Trophoblast cell (in vitro differentiated cells and primary cell): ENCODE results near the gene TGIF1.

ENCODE experiments used
- DNase-seq, 2 donors: peaks; one replicate each; pipeline ENCODE4 v3.0.0-alpha.2; 2016
- H2AFZ ChIP-seq: 2 replicates; pipeline ENCODE4 v1.6.1; 2013; ENCODE audit warnings: low read length, moderate library complexity, mild to moderate bottlenecking; ENCODE audit not compliant: insufficient read depth, poor library complexity
- H2AK5ac ChIP-seq: 2 replicates; pipeline ENCODE4 v1.6.1; 2013; ENCODE audit warnings: mild to moderate bottlenecking, low read length
- H2BK120ac ChIP-seq: 2 replicates; pipeline ENCODE4 v1.6.1; 2013; ENCODE audit warnings: low read length, mild to moderate bottlenecking, moderate library complexity; ENCODE audit not compliant: insufficient read depth, poor library complexity
- H2BK12ac ChIP-seq: 2 replicates; pipeline ENCODE4 v1.6.1; 2013; ENCODE audit warnings: mild to moderate bottlenecking, low read length, moderate library complexity
- H2BK5ac ChIP-seq: 2 replicates; pipeline ENCODE4 v1.6.1; 2013; ENCODE audit warnings: low read length, low read depth, moderate library complexity, mild to moderate bottlenecking; ENCODE audit not compliant: poor library complexity
- H3K14ac ChIP-seq: 2 replicates; pipeline ENCODE4 v1.6.1; 2013; ENCODE audit warnings: mild to moderate bottlenecking, low read length
- H3K18ac ChIP-seq: 2 replicates; pipeline ENCODE4 v1.6.1; 2013; ENCODE audit warnings: mild to moderate bottlenecking, low read length
- H3K23ac ChIP-seq: 2 replicates; pipeline ENCODE4 v1.6.1; 2013; ENCODE audit warnings: low read length
- H3K27ac ChIP-seq: 2 replicates; pipeline ENCODE4 v1.5.1; 2013; ENCODE audit warnings: low read depth, mild to moderate bottlenecking, inconsistent platforms, low read length, moderate library complexity
- H3K27me3 ChIP-seq: 2 replicates; pipeline ENCODE4 v1.6.1; 2013; ENCODE audit warnings: inconsistent platforms, mild to moderate bottlenecking, low read length, moderate library complexity; ENCODE audit not compliant: insufficient read depth
- H3K36me3 ChIP-seq, 2 experiments: 1 replicate in 1 of 2; 2 replicates in 1 of 2; pipeline ENCODE4 v1.6.1; 2013; ENCODE audit warnings: low read length in 2 of 2, mild to moderate bottlenecking in 2 of 2, moderate library complexity in 1 of 2; ENCODE audit not compliant: insufficient read depth in 2 of 2, control insufficient read depth in 1 of 2
- H3K4ac ChIP-seq: 2 replicates; pipeline ENCODE4 v1.6.1; 2013; ENCODE audit warnings: low read depth, mild to moderate bottlenecking, low read length, moderate library complexity
- H3K4me1 ChIP-seq, 2 experiments: 1 replicate in 1 of 2; 2 replicates in 1 of 2; pipeline ENCODE4 v1.6.1; 2013; ENCODE audit warnings: low read length in 2 of 2, mild to moderate bottlenecking in 2 of 2, moderate library complexity in 1 of 2; ENCODE audit not compliant: insufficient read depth in 2 of 2, control insufficient read depth in 1 of 2
- H3K4me2 ChIP-seq: 2 replicates; pipeline ENCODE4 v1.6.1; 2013; ENCODE audit warnings: inconsistent platforms, mild to moderate bottlenecking, low read length, moderate library complexity
- H3K4me3 ChIP-seq: 2 replicates; pipeline ENCODE4 v1.5.1; 2013; ENCODE audit warnings: mild to moderate bottlenecking, low read depth, low read length, inconsistent platforms
- H3K79me1 ChIP-seq: one replicate; pipeline ENCODE4 v1.6.1; 2013; ENCODE audit warnings: low read length
- H3K79me2 ChIP-seq: 2 replicates; pipeline ENCODE4 v1.6.1; 2013; ENCODE audit warnings: low read length, mild to moderate bottlenecking; ENCODE audit not compliant: control insufficient read depth, insufficient read depth, poor library complexity
- H3K9ac ChIP-seq: 2 replicates; pipeline ENCODE4 v1.6.1; 2013; ENCODE audit warnings: mild to moderate bottlenecking, low read length
- H3K9me3 ChIP-seq: 2 replicates; pipeline ENCODE4 v1.6.1; 2013; ENCODE audit warnings: low read depth, mild to moderate bottlenecking, control low read depth, inconsistent platforms, low read length; ENCODE audit not compliant: insufficient read depth
- H4K12ac ChIP-seq: 2 replicates; pipeline ENCODE4 v1.6.1; 2013; ENCODE audit warnings: low read depth, mild to moderate bottlenecking, low read length, moderate library complexity
- H4K8ac ChIP-seq: 2 replicates; pipeline ENCODE4 v1.6.1; 2013; ENCODE audit warnings: low read depth, mild to moderate bottlenecking, low read length, moderate library complexity
- H4K91ac ChIP-seq: one replicate; pipeline ENCODE4 v1.6.1; 2013; ENCODE audit warnings: low read depth, mild to moderate bottlenecking, low read length, moderate library complexity
- whole genome bisulfite sequencing: extraction: QIAGEN DNeasy Blood & Tissue Kit; methylation state at CpG from one replicate; pipeline ENCODE4 v1.1.7; 2013; ENCODE audit warnings: missing lambda C conversion rate; ENCODE audit not compliant: insufficient read length, insufficient coverage; ENCODE audit errors: extremely low coverage; 5-methylcytosine and 5-hydroxymethylcytosine counted together

TGIF1 gene

DNA sequence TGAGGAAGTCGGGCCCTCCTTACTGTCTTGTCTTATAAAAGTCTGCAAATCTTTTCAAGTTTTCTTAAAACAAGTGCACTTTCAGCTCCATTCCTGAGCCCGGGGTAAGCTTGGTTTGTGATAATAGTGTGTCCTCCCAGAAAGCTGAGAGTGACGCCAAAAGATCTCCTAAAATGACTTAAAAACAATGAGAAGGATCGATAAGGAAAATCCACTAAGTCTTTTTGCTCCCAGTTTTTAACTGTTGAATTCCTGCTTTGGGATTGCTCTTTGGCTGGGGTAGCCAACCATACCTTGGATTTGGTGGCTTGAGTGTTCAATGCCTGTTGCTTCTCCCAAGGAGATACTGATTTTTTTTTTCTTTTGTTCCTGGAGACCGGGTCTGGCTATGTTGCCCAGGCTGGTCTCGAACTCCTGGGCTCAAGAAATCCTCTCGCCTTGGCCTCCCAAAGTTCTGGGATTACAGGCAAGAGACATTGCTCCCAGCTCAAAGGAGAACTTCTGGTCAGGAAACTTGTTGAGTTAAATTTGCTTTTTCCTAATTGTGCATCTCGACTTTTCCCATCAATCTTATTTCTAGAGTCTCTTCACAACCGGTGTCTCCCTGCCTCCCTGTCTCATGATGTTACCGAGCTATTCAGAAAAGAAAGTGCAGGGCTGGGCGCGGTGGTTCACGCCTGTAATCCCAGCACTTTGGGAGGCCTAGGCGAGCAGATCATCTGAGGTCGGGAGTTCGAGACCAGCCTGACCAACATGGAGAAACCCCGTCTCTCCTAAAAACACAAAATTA, 3.0 kb downstream of the TGIF1 start:
- Histone ChIP-seq H2BK120ac (peak overlapping the region; percentile 96), H3K27me3 (no peaks in the 10 kb centered on the region), H3K4ac (peak overlapping the region; percentile 100), H3K27ac (peak overlapping the region; percentile 94), H3K4me2 (peak overlapping the region; percentile 62), H3K79me2 (peaks cover 43% of the 10 kb centered on the region), H3K4me3 (peak overlapping the region; percentile 93), H3K36me3 (peaks cover 13 to 16% of the 10 kb centered on the region in 2 experiments), H2BK5ac (peak overlapping the region; percentile 99), H2AK5ac (peak overlapping the region; percentile 22), H4K91ac (peak overlapping the region; percentile 97), H2AFZ (no peak overlapping the region), H3K4me1 (peaks cover 0 to 7% of the 10 kb centered on the region in 2 experiments), H4K12ac (no peak overlapping the region), H3K23ac (no peak overlapping the region), H3K9me3 (no peaks in the 10 kb centered on the region), H4K8ac (peak overlapping the region; percentile 96), H2BK12ac (no peak overlapping the region), H3K9ac (peak overlapping the region; percentile 100), H3K18ac (peak overlapping the region; percentile 56), H3K79me1 (peaks cover 50% of the 10 kb centered on the region), H3K14ac (peak overlapping the region; percentile 100)
- WGBS = no CpG with 5 or more reads among the region's 17 CpGs
- DNase-seq = peak in 1 of 2 donors; percentile 21

DNA sequence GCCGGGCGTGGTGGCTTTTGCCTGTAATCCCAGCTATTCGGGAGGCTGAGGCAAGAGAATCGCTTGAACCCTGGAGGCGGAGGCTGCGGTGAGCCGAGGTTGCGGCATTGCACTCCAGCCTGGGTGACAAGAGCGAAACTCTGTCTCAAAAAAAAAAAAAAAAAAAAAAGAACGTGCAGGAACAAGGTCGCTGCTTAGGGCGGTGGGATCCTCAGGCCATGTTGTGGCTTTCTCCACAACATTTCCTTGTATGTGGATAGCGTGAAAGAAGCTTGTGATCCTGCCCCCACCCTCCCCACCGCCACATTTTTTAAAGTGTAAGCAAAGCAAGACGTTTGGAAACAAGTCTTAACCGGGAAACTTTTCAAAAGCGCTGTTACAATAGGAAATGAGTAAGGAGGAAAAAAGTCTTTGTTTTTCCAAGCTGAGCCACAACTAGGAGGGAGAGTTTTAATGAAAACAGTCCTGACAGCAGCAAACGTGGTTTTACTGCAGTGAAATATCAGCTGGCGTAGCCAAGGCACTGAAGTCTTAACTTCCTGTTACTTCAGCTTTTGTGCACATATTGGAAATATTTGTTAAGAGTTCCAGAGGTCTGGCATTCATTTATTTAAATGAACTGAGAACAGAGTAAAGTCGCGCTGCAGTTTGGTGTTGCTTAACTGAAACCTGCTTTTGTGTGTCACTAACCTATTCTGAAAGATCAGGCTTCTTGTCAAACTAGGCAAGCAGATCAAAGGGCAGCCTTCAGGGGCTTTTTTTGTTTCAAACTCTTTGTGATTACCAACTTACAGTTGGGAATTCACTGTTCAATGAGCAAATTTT, 3.8 kb downstream of the TGIF1 start:
- Histone ChIP-seq H2BK5ac (peak overlapping the region; percentile 99), H3K14ac (no peak overlapping the region), H2BK12ac (no peak overlapping the region), H3K9ac (no peak overlapping the region), H3K79me1 (peaks cover 45% of the 10 kb centered on the region), H3K18ac (peak overlapping the region; percentile 56), H3K9me3 (no peaks in the 10 kb centered on the region), H2AK5ac (no peak overlapping the region), H2AFZ (no peak overlapping the region), H3K36me3 (peaks cover 17 to 19% of the 10 kb centered on the region in 2 experiments), H3K4me1 (peaks cover 0 to 7% of the 10 kb centered on the region in 2 experiments), H3K4me3 (no peak overlapping the region), H4K8ac (peak overlapping the region; percentile 13), H4K12ac (no peak overlapping the region), H4K91ac (no peak overlapping the region), H3K79me2 (peaks cover 41% of the 10 kb centered on the region), H3K23ac (no peak overlapping the region), H3K4me2 (peak overlapping the region; percentile 62), H3K27me3 (no peaks in the 10 kb centered on the region), H3K27ac (peak overlapping the region; percentile 94), H3K4ac (peak overlapping the region; percentile 100), H2BK120ac (peak overlapping the region; percentile 55)
- WGBS = no CpG with 5 or more reads among the region's 21 CpGs
- DNase-seq = peak; percentile 69 to 83

DNA sequence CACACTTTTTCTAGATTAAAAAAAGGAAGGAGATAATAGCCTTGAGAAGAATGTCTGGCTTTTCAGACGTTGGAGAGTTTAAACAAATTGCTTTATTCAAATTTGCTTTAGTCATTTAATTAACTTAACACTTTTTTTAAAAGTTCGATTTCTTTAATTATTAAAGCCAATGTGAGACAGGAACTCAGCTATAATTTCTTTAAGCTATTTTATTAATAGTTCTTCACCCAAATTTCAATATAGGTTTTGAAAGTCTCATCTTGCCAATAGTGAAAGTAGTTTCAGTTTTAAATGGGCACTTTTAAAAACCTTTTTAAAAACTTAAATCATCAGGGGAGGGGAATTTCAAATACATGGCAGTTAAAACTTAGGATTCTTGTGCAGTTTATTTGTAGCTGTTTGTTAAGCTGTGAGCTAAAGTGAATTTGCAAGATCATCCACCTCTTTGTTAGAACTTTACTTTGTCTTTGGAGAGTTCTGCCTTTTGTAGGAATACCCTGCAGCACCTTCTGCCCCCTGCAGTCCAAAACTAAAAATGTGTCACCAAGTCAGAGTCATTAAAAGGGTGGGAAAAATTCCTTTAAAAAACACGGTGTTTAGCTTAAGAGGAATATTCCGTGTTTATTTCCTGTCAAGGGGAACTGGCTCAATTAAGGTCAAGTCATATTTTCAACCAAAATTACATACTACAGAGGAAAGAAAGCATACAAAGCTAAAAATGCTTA, 4.6 kb downstream of the TGIF1 start:
- Histone ChIP-seq H2AFZ (no peak overlapping the region), H4K91ac (no peak overlapping the region), H3K4me3 (no peak overlapping the region), H3K9me3 (no peaks in the 10 kb centered on the region), H2BK120ac (no peak overlapping the region), H3K36me3 (peaks cover 19 to 21% of the 10 kb centered on the region in 2 experiments), H3K27me3 (no peaks in the 10 kb centered on the region), H3K79me2 (peaks cover 37% of the 10 kb centered on the region), H3K4me2 (peak overlapping the region; percentile 62), H4K12ac (no peak overlapping the region), H3K79me1 (peaks cover 39% of the 10 kb centered on the region), H3K27ac (no peak overlapping the region), H2AK5ac (no peak overlapping the region), H3K18ac (no peak overlapping the region), H3K4me1 (peaks cover 0 to 7% of the 10 kb centered on the region in 2 experiments), H3K9ac (no peak overlapping the region), H3K4ac (no peak overlapping the region), H2BK5ac (no peak overlapping the region), H3K23ac (no peak overlapping the region), H2BK12ac (no peak overlapping the region), H3K14ac (no peak overlapping the region), H4K8ac (no peak overlapping the region)
- WGBS = no CpG with 5 or more reads among the region's 4 CpGs
- DNase-seq = peak; percentile 37 to 74

DNA sequence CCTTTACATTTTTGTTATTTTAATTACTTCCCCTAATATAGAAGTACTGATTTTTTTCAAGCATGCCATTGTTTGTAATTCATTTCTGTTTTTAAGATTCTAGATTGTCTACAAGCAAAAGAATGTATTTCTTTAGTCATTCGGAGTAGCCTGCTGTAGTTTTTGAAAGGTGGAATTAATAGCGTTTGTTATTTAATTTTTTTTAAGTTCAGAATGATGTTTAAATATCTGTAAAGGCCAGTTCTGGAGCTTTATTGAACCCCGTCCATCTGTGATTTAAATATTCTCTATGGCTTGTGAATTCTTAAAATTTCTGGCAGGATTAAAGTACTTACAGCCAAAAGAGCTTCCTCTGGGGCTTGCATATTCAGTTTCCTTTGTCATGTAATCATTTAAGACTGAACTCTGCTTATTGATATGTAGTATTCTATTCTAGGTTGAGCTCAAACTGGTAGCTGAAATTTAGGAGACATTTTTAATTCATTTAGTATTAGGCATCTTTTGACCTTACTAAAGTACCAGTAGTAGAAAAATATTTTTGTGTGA, 5.2 kb downstream of the TGIF1 start:
- Histone ChIP-seq H3K27me3 (no peaks in the 10 kb centered on the region), H2BK12ac (no peak overlapping the region)
- no CpG with 5 or more reads among the region's 3 CpGs for WGBS

More for the DNA sequence above, 5.2 kb downstream of the TGIF1 start:
- H3K4ac ChIP-seq = no peak overlapping the region
- no peak overlapping the region for H3K18ac ChIP-seq
- no peak overlapping the region for H3K4me3 ChIP-seq
- H3K9me3 ChIP-seq = no peaks in the 10 kb centered on the region
- DNase-seq = no peak
- no peak overlapping the region for H3K27ac ChIP-seq
- H3K36me3 ChIP-seq = peaks cover 19 to 21% of the 10 kb centered on the region in 2 experiments
- no peak overlapping the region for H4K8ac ChIP-seq
- H2BK120ac ChIP-seq = no peak overlapping the region
- H3K4me1 ChIP-seq = peaks cover 0 to 7% of the 10 kb centered on the region in 2 experiments
- H4K91ac ChIP-seq = no peak overlapping the region
- H2BK5ac ChIP-seq = no peak overlapping the region
- H3K79me2 ChIP-seq = peaks cover 33% of the 10 kb centered on the region
- no peak overlapping the region for H3K14ac ChIP-seq
- no peak overlapping the region for H2AK5ac ChIP-seq
- H4K12ac ChIP-seq = no peak overlapping the region
- H3K9ac ChIP-seq = no peak overlapping the region
- no peak overlapping the region for H3K23ac ChIP-seq
- peaks cover 34% of the 10 kb centered on the region for H3K79me1 ChIP-seq
- H2AFZ ChIP-seq = no peak overlapping the region
- no peak overlapping the region for H3K4me2 ChIP-seq
